Esophagus squamous epithelium (tissue), 5 donors: ENCODE measurements around the gene FADS3. TPM values are rescaled to one million over a fixed set of nuclear protein-coding genes. Genes with fewer than 3 reads are reported as not detected.

Experiments
- DNase-seq: peaks from one replicate; lab custom pipeline; 2025; lab: John Stamatoyannopoulos, UW
- H3K27ac ChIP-seq, 4 donors: fragments of 200-600 bp; sonication (generic); one replicate each; pipeline ENCODE4 v1.5.1; 2016 to 2019; ENCODE audit warnings: mild to moderate bottlenecking in 1 of 4
- H3K27me3 ChIP-seq, 4 donors: fragments of 200-600 bp; sonication (generic); 1 replicate in 3 of 4; 2 replicates in 1 of 4; pipeline versions ENCODE4 v1.5.1 to v1.6.0; 2017 to 2021; ENCODE audit warnings: antibody characterized with exemption in 1 of 4
- H3K36me3 ChIP-seq, 3 donors: fragments of 200-600 bp; sonication (generic); one replicate each; pipeline ENCODE4 v1.5.1; 2016 to 2019
- H3K4me1 ChIP-seq, 3 donors: fragments of 200-600 bp; sonication (generic); one replicate each; pipeline ENCODE4 v1.5.1; 2017 to 2019
- H3K4me3 ChIP-seq, 4 donors: fragments of 200-600 bp; sonication (generic); 1 replicate in 3 of 4; 2 replicates in 1 of 4; pipeline ENCODE4 v1.5.1; 2016 to 2019; ENCODE audit warnings: mild to moderate bottlenecking in 2 of 4, moderate library complexity in 1 of 4
- H3K9me3 ChIP-seq, 3 donors: fragments of 200-600 bp; sonication (generic); one replicate each; pipeline ENCODE4 v1.5.1; 2016 to 2019
- POLR2A ChIP-seq, 4 donors: fragments of 450-650 bp; IDR thresholded peaks; one replicate each; pipeline ENCODE4 v1.6.1; 2017; ENCODE audit warnings: antibody characterized with exemption in 4 of 4, mild to moderate bottlenecking in 4 of 4, moderate library complexity in 3 of 4
- WGBS, 2 donors: methylation state at CpG; one replicate each; pipeline ENCODE4 v1.1.5; 2018; 5-methylcytosine and 5-hydroxymethylcytosine counted together
- intact Hi-C: fragments of 100-400 bp; cut with DNase I; formaldehyde crosslinking; loops from one replicate; pipeline ENCODE4 v1.15.0; 2022
- total RNA-seq, 4 donors: library from RNA; depleted of rRNA; stranded (reverse); fragments of >200 nt; gene quantifications; one replicate each; pipeline ENCODE4 v1.1.0, GENCODE V29; 2016
- TF ChIP-seq, protein P1 (sequence below), 6 experiments: fragments of 450-650 bp in 4 of 6; fragments of 200-600 bp in 2 of 6; sonication (generic) in 2 of 6; IDR thresholded peaks; one replicate each; pipeline ENCODE4 v1.5.1; 2016 to 2019; ENCODE audit warnings: antibody characterized with exemption in 6 of 6, mild to moderate bottlenecking in 4 of 6, moderate library complexity in 4 of 6
- donor health status: DM: yes; HTN: yes; CAD: no.

FADS3 gene
- total RNA-seq, 4 donors from 2014 or later = 6.1 to 16.0 (median 7.1) TPM

DNA sequence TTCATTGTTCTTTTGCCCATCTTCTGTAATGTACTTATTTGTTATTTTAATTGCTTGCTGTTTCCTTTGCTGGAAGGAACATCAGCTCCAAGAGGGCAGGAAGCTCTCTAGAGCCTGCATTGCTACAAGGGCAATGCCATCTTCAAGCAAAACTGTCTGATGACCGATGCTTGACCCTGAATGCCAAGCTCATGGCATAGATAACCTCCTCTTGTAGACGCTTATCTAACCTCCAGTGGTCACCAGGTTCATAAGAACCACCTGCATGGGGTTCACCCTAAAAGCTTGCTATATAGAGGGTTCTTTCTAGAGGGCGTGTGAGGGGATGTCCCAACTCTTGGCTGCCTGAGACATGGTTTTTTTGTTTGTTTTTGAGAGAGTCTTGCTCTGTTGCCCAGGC lies 16.5 kb downstream of the FADS3 start:
- WGBS, 2 donors = 52 to 66% methylated on average over 2 to 3 of the region's 3 CpGs
- Histone ChIP-seq H3K27me3 (peaks cover 0 to 32% (median 0%) of the 10 kb centered on the region in 4 donors), H3K4me1 (peaks cover 4 to 28% (median 11%) of the 10 kb centered on the region in 3 donors), H3K27ac (no peak overlapping the region), H3K36me3 (peaks cover 0 to 18% (median 0%) of the 10 kb centered on the region in 3 donors), H3K4me3 (no peak overlapping the region), H3K9me3 (no peaks in the 10 kb centered on the region)
- intact Hi-C loops = no loop called here
- no peak for DNase-seq
- TF ChIP-seq POLR2A (IDR thresholded peaks at IDR 0.05) = no peak
- TF ChIP-seq, protein P1, sequence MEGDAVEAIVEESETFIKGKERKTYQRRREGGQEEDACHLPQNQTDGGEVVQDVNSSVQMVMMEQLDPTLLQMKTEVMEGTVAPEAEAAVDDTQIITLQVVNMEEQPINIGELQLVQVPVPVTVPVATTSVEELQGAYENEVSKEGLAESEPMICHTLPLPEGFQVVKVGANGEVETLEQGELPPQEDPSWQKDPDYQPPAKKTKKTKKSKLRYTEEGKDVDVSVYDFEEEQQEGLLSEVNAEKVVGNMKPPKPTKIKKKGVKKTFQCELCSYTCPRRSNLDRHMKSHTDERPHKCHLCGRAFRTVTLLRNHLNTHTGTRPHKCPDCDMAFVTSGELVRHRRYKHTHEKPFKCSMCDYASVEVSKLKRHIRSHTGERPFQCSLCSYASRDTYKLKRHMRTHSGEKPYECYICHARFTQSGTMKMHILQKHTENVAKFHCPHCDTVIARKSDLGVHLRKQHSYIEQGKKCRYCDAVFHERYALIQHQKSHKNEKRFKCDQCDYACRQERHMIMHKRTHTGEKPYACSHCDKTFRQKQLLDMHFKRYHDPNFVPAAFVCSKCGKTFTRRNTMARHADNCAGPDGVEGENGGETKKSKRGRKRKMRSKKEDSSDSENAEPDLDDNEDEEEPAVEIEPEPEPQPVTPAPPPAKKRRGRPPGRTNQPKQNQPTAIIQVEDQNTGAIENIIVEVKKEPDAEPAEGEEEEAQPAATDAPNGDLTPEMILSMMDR (IDR thresholded peaks at IDR 0.05) = no peak

DNA sequence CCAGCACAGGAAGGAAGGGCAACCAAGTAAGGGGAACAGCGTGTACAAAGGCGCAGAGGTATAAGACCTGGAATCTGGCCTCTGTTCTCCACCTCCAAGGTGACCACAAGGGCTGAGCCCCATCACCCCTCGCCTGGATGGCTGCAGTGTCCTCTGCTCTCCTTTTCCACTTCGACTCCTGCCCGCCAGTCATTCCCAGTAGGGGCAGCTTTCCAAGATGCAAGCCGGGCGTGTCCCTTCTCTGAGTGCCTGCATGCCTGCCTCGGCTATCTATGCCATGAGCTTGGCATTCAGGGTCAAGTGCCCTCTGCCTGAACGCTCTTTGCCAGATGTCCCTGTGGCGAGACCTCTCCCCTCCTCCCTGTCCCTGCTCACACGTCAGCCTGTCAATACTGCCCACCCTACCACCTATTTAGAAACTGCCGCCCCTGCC lies 17.0 kb downstream of the FADS3 start:
- no peak for TF ChIP-seq POLR2A (IDR thresholded peaks at IDR 0.05)
- TF ChIP-seq, protein P1 (IDR thresholded peaks at IDR 0.05) = no peak
- Histone ChIP-seq H3K4me3 (no peak overlapping the region), H3K9me3 (no peaks in the 10 kb centered on the region), H3K4me1 (peaks cover 4 to 28% (median 11%) of the 10 kb centered on the region in 3 donors), H3K27ac (no peak overlapping the region), H3K27me3 (peaks cover 0 to 37% (median 0%) of the 10 kb centered on the region in 4 donors), H3K36me3 (peaks cover 0 to 18% (median 0%) of the 10 kb centered on the region in 3 donors)
- WGBS, 2 donors = 43 to 69% methylated on average over 6 to 11 of the region's 12 CpGs
- DNase-seq = no peak
- intact Hi-C loops = no loop called here

DNA sequence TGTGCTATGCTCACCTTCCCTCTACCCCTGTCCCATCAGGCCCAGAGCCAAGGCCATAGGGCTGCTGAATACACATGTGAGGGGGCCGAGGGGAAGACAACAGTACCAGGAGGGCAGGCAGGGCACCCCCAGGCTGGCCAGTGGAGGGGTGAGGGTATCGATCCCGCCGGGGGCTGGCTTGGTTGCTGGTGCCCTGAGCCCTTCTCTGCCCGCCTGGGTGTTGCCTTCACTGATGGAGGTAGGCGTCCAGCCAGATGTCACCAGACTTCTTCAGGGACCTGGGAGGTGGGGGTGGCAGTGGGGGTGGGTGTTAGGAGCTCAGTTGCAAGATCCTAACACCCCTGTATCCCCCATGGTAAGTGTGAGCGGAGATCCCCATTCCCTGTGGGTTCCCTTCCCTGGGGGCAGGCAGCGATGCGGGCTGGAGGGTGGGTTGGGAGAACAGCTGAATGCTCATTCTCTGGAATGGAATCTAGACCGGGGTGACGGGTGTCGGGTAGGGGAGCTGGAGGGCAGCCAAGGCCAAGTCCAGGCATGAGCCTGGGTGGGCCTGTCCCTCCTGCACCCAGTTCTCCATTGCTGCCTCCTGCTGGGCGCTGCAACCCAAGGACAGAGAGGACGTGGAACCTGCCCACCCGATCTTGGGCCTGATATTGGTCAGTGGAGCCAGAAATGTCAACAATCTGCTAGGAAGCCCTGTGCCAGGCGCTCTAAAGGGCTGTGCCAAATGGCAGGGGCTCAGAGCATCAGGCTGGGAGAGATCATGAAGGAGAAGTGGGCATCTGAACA lies 17.6 kb downstream of the FADS3 start:
- intact Hi-C loops = no loop called here
- Histone ChIP-seq H3K27ac (no peak overlapping the region), H3K4me3 (no peak overlapping the region), H3K9me3 (no peaks in the 10 kb centered on the region), H3K36me3 (peaks cover 0 to 15% (median 0%) of the 10 kb centered on the region in 3 donors), H3K4me1 (peaks cover 4 to 28% (median 11%) of the 10 kb centered on the region in 3 donors), H3K27me3 (peaks cover 0 to 37% (median 0%) of the 10 kb centered on the region in 4 donors)
- TF ChIP-seq, protein P1 (IDR thresholded peaks at IDR 0.05) = no peak
- TF ChIP-seq POLR2A (IDR thresholded peaks at IDR 0.05) = no peak
- no peak for DNase-seq
- 38 to 80% methylated on average over 3 to 7 of the region's 16 CpGs for WGBS, 2 donors

DNA sequence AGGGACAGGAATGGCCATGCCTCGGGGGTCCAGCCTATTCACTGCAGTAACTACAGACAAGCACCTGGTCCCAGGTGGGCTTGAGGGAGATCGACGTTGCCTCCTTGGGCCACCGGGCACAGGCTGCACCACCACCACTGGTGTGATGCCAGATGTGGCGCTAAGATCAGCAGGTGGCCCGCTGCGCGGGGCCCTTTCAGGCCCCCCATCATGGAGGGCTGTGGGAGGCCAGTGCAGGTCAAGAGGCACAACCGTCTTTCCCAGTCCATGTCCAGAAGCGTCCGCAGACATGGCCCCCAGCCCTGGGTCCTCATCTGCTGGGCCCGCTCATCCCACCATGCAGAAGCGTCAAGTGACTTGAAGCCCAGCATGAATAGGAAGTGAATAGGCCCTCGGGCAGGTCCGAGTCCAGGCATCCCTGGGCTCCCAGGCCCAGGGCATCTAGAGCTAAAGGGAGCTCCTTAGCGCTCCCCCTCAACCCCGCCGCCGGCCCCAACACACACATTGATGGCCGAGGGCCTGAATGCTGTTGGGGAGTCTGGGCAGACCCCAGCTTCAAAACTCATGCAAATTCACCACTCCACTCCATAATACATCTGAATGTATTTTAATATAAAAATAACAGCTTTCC lies 18.3 kb downstream of the FADS3 start:
- intact Hi-C loops = no loop called here
- H3K4me3 ChIP-seq = no peak overlapping the region
- peaks cover 4 to 28% (median 11%) of the 10 kb centered on the region in 3 donors for H3K4me1 ChIP-seq
- H3K27me3 ChIP-seq = peaks cover 0 to 37% (median 0%) of the 10 kb centered on the region in 4 donors
- 99% methylated on average over 12 of the region's 20 CpGs; no CpG with 5 or more reads in 1 of the 2 donors for WGBS, 2 donors
- no peak overlapping the region for H3K27ac ChIP-seq
- no peaks in the 10 kb centered on the region for H3K9me3 ChIP-seq
- peaks cover 0 to 8% (median 0%) of the 10 kb centered on the region in 3 donors for H3K36me3 ChIP-seq
- TF ChIP-seq, protein P1 (IDR thresholded peaks at IDR 0.05) = no peak
- no peak for TF ChIP-seq POLR2A (IDR thresholded peaks at IDR 0.05)
- no peak for DNase-seq
